Loucy (cell line): ENCODE measurements around the gene FAM9A.
"Not testable (repeated sequence)": the region's sequence is repeated elsewhere in the genome, so short reads cannot be mapped to it uniquely, and the experiment has no call there.

Experiments used
- H2AFZ ChIP-seq: fragments of 200-600 bp; sonication (generic); 2 replicates; pipeline ENCODE4 v1.6.0; 2016; ENCODE audit warnings: antibody characterized with exemption, mild to moderate bottlenecking, low read length, moderate library complexity
- H3F3A ChIP-seq: fragments of 200-600 bp; 2 replicates; pipeline ENCODE4 v1.6.0; 2016; ENCODE audit warnings: antibody characterized with exemption, low read depth, mild to moderate bottlenecking
- H3K27me3 ChIP-seq: fragments of 200-600 bp; sonication (generic); 2 replicates; pipeline ENCODE4 v1.6.1; 2014; ENCODE audit warnings: low read length, mild to moderate bottlenecking; ENCODE audit not compliant: insufficient read depth, poor library complexity, severe bottlenecking
- H3K36me3 ChIP-seq: fragments of 200-600 bp; sonication (generic); 2 replicates; pipeline ENCODE4 v1.6.1; 2016; ENCODE audit warnings: low read length; ENCODE audit not compliant: insufficient read depth
- H3K4me1 ChIP-seq: fragments of 200-600 bp; sonication (generic); 2 replicates; pipeline ENCODE4 v1.5.1; 2014; ENCODE audit warnings: low read length, mild to moderate bottlenecking; ENCODE audit not compliant: insufficient read depth, poor library complexity, severe bottlenecking
- H3K4me2 ChIP-seq: fragments of 200-600 bp; sonication (generic); 2 replicates; pipeline ENCODE4 v1.6.0; 2014; ENCODE audit warnings: antibody characterized with exemption, low read length, low read depth, mild to moderate bottlenecking; ENCODE audit not compliant: poor library complexity, severe bottlenecking
- H3K4me3 ChIP-seq: fragments of 200-600 bp; sonication (generic); 2 replicates; pipeline ENCODE4 v1.5.1; 2014; ENCODE audit warnings: low read length, mild to moderate bottlenecking, mixed read lengths; ENCODE audit not compliant: poor library complexity, severe bottlenecking
- H3K79me2 ChIP-seq: fragments of 200-600 bp; sonication (generic); 2 replicates; pipeline ENCODE4 v1.6.1; 2014; ENCODE audit warnings: low read length; ENCODE audit not compliant: insufficient read depth
- H3K9ac ChIP-seq: fragments of 200-600 bp; sonication (generic); 2 replicates; pipeline ENCODE4 v1.6.0; 2014; ENCODE audit warnings: mild to moderate bottlenecking, low read depth, low read length, moderate library complexity; ENCODE audit not compliant: poor library complexity, severe bottlenecking
- H3K9me2 ChIP-seq: fragments of 200-600 bp; sonication (generic); replicated peaks from 2 replicates; pipeline ENCODE4 v1.6.1; 2016; ENCODE audit warnings: low read depth, low read length, mixed read lengths
- H3K9me3 ChIP-seq: fragments of 200-600 bp; sonication (generic); 2 replicates; pipeline ENCODE4 v1.6.1; 2014; ENCODE audit warnings: mild to moderate bottlenecking, antibody characterized with exemption, low read length, low read depth; ENCODE audit not compliant: insufficient read depth
- H4K20me1 ChIP-seq: fragments of 200-600 bp; sonication (generic); 2 replicates; pipeline ENCODE4 v1.6.0; 2014; ENCODE audit warnings: antibody characterized with exemption, low read length, mild to moderate bottlenecking; ENCODE audit not compliant: insufficient read depth, poor library complexity, severe bottlenecking
- EZH2phosphoT487 ChIP-seq: fragments of 200-600 bp; IDR thresholded peaks from 2 replicates; pipeline ENCODE4 v1.6.1; 2018; ENCODE audit warnings: antibody characterized with exemption, mild to moderate bottlenecking, moderate library complexity, borderline replicate concordance
- TF ChIP-seq, protein P1 (sequence below): fragments of 200-600 bp; sonication (generic); conservative IDR thresholded peaks from 2 replicates; pipeline ENCODE4 v1.5.1; 2014; ENCODE audit warnings: mild to moderate bottlenecking, antibody characterized with exemption, low read length

FAM9A gene

DNA sequence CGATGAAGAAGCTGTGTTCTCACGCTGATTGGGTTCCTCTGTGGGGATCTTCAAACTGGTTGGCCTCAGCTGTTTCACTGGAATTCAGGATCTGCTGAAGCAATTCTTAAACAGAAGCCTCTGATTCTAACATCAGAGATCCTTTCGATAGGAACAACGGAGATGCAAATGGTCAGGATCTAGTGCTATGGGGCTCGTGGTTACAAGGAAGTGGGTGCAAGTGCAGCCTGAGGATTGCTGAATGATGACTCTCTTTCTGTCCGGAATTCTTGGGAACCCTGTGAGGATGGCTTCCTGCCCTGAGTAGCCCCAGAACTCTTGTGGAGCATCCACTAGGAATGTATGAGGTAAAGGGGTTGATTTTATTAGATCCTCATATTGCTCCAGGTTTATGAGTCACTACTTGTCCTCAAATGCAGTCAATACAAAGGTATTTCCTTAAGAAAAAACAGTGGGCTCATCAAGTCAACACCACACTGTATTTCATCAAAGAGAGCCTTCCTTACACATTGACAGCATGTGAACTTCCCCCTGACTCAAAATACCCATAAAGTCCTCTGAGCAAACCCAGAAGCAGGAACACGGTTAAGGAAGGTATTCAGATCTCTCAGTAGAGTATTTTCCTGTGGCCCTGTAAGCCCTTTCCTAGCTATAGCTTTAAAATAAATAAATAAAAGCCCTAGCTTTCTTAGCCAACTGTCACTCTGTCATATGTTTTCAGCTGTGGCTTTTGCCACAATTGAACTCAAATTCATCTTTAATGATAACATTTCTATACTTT lies 43.4 kb downstream of the FAM9A start:
- not testable (repeated sequence) for H3F3A ChIP-seq, H3K4me1 ChIP-seq, H3K27me3 ChIP-seq, H3K36me3 ChIP-seq, H3K4me3 ChIP-seq, H3K9ac ChIP-seq, H3K4me2 ChIP-seq, H2AFZ ChIP-seq, H4K20me1 ChIP-seq, H3K9me2 ChIP-seq, H3K79me2 ChIP-seq, H3K9me3 ChIP-seq

DNA sequence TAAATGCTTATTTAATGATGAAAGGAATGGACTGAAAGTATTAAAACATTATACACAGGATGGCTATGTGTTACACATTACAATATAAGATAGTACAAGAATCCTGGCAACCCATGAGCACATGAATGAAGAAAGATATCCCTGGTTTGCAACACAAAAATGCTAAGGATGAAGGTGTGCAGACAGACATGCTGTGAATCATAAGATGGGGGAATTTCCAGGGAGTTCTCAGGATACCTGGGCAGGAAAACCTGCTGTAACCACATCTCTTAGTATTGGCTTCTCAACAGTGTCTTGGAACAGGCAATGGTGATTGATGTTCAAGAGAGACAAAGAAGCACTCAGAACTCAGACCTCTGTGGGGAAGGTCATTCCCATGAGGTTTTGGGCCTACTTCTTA lies 45.4 kb downstream of the FAM9A start:
- Histone ChIP-seq H3K9me3 (no peaks in the 10 kb centered on the region), H3K4me2 (no peak overlapping the region), H3K79me2 (no peaks in the 10 kb centered on the region), H2AFZ (no peak overlapping the region), H4K20me1 (no peaks in the 10 kb centered on the region), H3F3A (no peaks in the 10 kb centered on the region), H3K9me2 (no peaks in the 10 kb centered on the region), H3K27me3 (no peaks in the 10 kb centered on the region), H3K4me3 (no peak overlapping the region), H3K9ac (no peak overlapping the region), H3K36me3 (no peaks in the 10 kb centered on the region), H3K4me1 (no peaks in the 10 kb centered on the region)
- TF ChIP-seq EZH2phosphoT487, result no peak
- TF ChIP-seq, protein P1, sequence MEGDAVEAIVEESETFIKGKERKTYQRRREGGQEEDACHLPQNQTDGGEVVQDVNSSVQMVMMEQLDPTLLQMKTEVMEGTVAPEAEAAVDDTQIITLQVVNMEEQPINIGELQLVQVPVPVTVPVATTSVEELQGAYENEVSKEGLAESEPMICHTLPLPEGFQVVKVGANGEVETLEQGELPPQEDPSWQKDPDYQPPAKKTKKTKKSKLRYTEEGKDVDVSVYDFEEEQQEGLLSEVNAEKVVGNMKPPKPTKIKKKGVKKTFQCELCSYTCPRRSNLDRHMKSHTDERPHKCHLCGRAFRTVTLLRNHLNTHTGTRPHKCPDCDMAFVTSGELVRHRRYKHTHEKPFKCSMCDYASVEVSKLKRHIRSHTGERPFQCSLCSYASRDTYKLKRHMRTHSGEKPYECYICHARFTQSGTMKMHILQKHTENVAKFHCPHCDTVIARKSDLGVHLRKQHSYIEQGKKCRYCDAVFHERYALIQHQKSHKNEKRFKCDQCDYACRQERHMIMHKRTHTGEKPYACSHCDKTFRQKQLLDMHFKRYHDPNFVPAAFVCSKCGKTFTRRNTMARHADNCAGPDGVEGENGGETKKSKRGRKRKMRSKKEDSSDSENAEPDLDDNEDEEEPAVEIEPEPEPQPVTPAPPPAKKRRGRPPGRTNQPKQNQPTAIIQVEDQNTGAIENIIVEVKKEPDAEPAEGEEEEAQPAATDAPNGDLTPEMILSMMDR, result no peak

DNA sequence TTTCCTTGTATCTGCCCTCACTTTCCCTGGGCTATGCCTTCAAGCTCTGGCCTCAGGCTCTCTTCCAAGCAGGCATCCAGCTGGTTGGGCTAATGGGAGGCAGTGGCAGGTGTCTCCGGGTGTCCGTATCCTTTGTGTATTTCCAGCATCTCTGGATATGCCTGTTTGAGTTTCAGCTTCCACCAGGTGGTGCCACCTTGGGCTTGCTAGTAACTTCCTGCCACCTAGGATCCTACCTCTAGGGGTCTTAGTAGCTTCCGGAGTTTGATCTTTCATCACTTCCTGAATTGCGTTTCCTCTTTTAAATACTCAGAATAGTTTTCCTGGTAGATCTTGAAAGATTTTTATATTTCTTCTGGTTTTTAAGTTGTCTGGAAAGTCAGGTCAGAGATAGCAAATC lies 46.1 kb downstream of the FAM9A start:
- Histone ChIP-seq H3K9me3 (no peaks in the 10 kb centered on the region), H3K36me3 (no peaks in the 10 kb centered on the region), H2AFZ (no peak overlapping the region), H3K9me2 (no peaks in the 10 kb centered on the region), H4K20me1 (no peaks in the 10 kb centered on the region), H3K27me3 (no peaks in the 10 kb centered on the region), H3K4me2 (no peak overlapping the region), H3K4me1 (no peaks in the 10 kb centered on the region), H3K9ac (no peak overlapping the region), H3K4me3 (no peak overlapping the region), H3F3A (no peaks in the 10 kb centered on the region), H3K79me2 (no peaks in the 10 kb centered on the region)
- TF ChIP-seq, protein P1, result peak; percentile 27
- TF ChIP-seq EZH2phosphoT487, result no peak

DNA sequence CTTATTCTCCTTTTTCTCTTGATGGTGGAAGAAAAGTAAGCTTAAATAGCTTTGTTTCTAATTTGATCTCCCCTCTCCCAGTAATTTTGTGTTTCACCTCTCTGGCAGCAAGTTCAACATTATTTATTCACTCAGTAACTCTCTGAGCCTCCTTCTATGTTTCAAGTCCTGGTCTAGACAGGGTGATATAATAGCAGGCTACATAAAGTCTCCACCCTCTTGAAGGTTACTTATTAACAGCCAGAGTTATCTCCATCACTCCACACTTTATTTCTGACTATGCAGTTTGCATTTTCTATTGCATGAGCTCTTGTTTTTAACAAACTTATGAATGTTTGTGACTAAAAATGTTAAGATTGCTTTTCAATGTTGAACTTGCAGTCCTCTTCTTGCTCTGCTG lies 51.5 kb downstream of the FAM9A start:
- Histone ChIP-seq H3F3A (no peaks in the 10 kb centered on the region), H3K4me1 (no peaks in the 10 kb centered on the region), H3K4me3 (no peak overlapping the region), H3K9me3 (no peaks in the 10 kb centered on the region), H3K4me2 (no peak overlapping the region), H3K36me3 (no peaks in the 10 kb centered on the region), H3K9ac (no peak overlapping the region), H4K20me1 (no peaks in the 10 kb centered on the region), H2AFZ (no peak overlapping the region), H3K9me2 (no peaks in the 10 kb centered on the region), H3K27me3 (no peaks in the 10 kb centered on the region), H3K79me2 (no peaks in the 10 kb centered on the region)
- no peak for TF ChIP-seq EZH2phosphoT487
- TF ChIP-seq, protein P1, result no peak
